ENCODE measurements around the gene NCOA7.
"Not testable (repeated sequence)": the region's sequence is repeated elsewhere in the genome, so short reads cannot be mapped to it uniquely, and the experiment has no call there.

- not testable (repeated sequence) for TF ChIP-seq CTCF, POLR2AphosphoS5 (IDR thresholded peaks at IDR 0.05)
These were observed 120.3 kb downstream of the NCOA7 start for GRCh38 chr6:125911051-125911451.
